Measurements from ENCODE around the gene NGRN. TPM values are rescaled to one million over a fixed set of nuclear protein-coding genes. Genes with fewer than 3 reads are reported as not detected.
A peak's percentile ranks its signal among the peaks of the same experiment; 100 is the strongest.

Gene NGRN
- total RNA-seq, 1 donor from 2014 or later, result 106 TPM

- DNase-seq, result no peak
Observed at GRCh38 chr15:90318591-90318990, 53.1 kb downstream of the NGRN start.

GRCh38 chr15:90320062-90320884 lies 54.8 kb downstream of the NGRN start:
- peak; percentile 97 for DNase-seq

- DNase-seq, result no peak
Observed at GRCh38 chr15:90320885-90321278, 55.4 kb downstream of the NGRN start.

Small RNA genes lying within 50 kb of the gene (small RNA-seq; reads per million reads assigned to genes)
- gene AC091167.3 (ENCODE audit: low replicate concordance), result not detected
- not detected for gene RN7SL736P (ENCODE audit: low replicate concordance)

Other genes starting within 250 kb of the NGRN start
- gene IDH2, start 163.2 kb upstream of the NGRN start, total RNA-seq, result 321 TPM
- 26.6 TPM for gene SEMA4B, start 64.3 kb upstream of the NGRN start, total RNA-seq
- gene CIB1, start 31.7 kb upstream of the NGRN start, total RNA-seq, result 12.4 TPM
- 5.6 TPM for gene GDPGP1, start 31.5 kb upstream of the NGRN start, total RNA-seq
- gene TTLL13, start 16.1 kb upstream of the NGRN start, total RNA-seq, result not detected
- 4.9 TPM for gene ZNF774, start 86.6 kb downstream of the NGRN start, total RNA-seq
- 171 TPM for gene IQGAP1, start 122.6 kb downstream of the NGRN start, total RNA-seq